Activated CD4-positive, CD25-positive, alpha-beta regulatory T cell (primary cell): ENCODE results near the gene LYRM2.

Source experiments
- DNase-seq, 4 experiments: peaks; one replicate each; lab custom pipeline; 2025; lab: John Stamatoyannopoulos, UW

The LYRM2 gene

DNA sequence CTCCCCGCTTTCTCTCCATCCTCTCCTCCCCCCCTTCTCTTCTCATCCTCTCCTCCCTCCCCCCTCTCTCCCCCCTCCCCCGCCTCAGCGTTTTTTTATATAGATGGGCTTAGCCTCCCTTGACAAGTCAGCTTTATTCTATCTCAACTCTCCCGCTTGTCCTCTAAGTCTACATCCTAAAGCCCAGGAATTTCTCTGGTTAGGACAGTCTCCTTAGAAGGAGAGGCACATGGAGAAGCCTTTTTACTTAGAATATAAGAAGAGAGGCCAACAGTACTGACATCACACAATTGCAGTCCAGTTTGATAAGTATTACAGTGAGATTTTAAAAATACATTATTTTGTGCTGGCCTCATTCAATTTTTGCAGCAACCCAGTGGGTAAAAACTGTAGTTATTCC is 83.5 kb downstream of the LYRM2 start:
- DNase-seq = no peak

DNA sequence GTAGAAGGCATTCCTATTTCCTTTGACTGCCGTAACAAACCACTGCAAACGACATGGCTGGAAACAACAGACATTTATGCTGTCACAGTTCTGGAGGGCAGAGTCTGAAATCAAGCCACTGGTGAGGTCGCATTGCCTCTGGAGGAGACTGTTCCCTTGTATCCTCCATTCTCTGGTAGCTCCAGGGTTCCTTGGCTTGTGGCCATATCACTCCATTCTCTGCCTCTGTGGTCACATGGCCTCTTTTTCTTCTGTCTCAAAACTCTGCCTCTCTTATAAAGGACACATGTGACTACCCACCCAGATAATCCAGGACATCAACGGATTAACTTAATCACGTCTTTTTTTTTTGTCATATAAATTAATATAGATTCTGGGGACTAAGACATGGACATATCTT is 84.4 kb downstream of the LYRM2 start:
- no peak for DNase-seq

GRCh38 chr6:89553431-89553830 is 85.1 kb downstream of the LYRM2 start:
- no peak for DNase-seq

DNA sequence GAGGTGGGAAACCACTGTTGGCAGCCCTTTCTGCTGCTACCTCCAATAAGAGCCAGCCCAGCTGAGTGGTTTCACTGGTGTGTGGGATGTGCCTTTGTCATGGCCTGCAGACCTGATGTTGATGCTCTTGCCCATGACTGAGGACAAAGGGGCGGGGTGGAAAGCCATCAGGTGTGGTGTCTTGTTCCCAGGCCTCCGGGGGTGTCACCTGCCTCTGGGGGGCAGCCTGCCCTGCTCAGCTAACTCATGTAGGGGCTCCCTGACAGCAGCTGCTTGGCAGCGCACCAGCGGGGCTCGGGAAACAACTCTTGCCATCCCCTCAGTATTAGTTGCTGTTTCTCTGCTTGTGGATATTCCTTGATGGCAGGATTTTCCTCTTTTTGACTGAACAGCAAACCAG is 91.3 kb downstream of the LYRM2 start:
- DNase-seq = no peak

GRCh38 chr6:89542866-89543265 is 95.7 kb downstream of the LYRM2 start:
- no peak for DNase-seq

DNA sequence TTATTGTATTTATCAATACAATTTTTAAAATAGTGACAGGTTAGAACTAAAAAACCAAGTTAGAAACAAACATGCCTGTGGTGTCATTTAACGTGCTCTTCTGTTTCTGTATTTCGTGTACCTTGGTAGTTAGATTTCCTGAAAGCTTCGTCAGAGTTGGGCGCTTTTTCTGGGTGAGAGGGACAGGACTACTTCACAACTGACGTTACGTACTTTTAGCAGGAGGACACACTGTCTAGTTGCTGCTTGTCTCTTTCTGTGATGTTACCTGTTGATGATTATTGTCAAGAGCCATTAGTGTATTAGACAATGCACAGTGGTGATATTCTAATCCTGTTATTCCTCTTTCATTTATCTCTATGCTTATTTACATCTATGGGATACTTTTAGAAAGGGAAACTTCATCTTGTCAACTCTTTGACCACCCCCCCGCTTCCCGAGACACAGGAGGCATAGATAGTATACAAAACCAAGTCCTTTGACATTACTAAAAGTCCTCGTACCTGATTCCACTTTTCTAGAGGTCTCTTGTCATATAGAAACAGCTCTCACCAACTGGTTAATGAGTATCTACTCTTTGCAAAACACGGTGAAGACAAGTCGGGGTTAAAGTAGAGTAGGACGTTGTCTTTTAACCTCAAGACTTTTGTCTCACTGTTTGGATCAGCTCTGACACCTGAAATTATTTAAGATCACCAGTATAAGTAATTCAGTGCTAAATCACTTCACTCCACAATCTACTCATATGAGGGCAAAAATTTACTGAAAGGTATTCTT is 96.3 kb downstream of the LYRM2 start:
- DNase-seq = no peak

GRCh38 chr6:89539779-89540178 is 98.8 kb downstream of the LYRM2 start:
- no peak for DNase-seq

DNA sequence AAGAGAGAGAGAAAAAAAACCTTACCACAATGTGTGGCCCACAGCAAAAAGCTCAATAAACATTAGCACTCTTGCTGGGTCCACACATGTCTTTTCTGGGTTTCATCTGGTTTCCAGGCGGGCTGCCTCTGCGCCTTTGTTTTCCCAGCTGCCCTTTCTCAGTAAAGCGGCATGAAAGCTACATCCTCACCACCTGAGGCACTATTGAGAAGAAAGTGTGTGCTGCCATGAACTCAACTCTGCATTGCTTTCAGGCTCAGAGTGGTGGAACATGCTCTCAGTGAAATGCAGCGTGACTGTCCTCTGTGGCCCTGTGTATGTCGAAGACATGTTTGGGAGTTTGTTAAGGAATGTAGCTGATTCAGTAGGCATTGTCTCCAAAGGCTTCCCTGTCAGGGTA is 102.3 kb downstream of the LYRM2 start:
- no peak for DNase-seq

DNA sequence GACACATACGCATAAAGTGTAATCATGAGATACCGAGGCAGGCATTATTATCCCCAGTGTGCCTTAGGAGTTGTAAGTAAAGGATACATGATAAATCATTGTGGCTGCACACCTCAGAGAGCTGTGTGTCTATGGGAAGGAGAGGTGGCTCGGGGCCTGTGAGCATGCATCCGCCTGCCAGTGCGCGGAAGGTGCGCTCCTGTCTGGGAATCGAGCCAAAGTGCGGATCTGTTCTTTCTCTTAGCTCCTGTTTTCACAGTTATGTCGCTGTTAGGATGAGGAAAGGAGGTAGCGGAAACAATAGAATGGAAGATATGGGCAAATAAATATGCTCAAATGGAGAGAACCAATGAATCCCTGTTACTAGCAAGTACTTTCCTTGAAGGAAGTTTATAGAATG is 107.6 kb downstream of the LYRM2 start:
- DNase-seq = no peak

GRCh38 chr6:89528866-89529265 is 109.7 kb downstream of the LYRM2 start:
- DNase-seq = no peak

DNA sequence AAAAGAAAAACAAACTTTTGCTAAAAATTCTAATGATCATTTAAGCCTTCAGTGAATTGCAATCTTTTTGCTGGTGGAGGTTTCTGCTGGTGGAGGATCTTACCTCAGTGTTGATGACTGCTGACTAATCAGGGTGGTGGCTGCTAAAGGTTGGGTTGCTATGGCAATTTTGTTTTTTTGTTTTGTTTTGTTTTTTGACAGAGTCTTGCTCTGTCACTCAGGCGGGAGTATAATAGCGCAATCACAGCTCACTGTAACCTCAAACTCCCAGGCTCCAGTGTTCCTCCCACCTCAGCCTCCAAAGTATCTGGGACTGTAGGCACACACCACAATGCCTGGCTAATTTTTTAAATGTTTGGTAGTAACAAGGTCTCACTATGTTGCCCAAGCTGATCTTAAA is 110.9 kb downstream of the LYRM2 start:
- no peak for DNase-seq

- DNase-seq = no peak
Measured at GRCh38 chr6:89526563-89526869, 112.0 kb downstream of the LYRM2 start.

DNA sequence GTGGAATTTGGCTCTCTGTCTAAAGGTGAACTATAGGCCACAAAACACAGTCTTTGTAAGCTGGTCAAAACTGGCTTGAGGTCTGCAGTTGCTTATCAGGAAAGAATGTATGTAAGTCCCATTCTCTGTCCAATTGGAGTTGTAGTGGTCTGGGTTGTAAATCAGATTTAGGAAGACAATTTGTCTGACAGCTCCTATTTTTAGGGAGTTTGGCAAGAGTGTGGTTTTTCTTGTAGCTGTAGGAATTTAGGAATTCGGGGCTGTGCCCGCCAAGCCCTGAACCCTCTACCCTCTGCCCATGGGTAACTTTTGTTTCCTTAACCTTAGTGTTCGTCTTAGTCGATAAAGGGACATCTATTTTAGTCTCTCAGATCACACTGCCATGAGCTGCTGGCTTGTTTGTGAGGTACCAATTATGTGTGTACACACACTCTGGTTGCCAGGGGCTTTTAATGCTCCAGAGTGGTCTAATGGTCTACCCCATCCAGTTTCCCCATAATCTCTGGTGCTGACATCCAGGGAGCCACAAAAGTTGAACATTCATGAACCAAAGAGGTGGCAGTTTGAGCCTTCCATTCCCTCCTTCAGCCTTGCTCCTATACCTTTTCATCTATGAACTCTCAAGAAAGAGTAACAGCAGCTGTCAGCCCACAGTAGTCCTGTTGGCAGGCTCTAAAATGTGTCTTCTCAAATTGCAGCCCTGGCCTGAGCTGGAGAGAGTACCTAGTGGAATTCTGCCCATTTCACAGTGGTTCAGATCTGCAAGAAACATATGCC is 112.6 kb downstream of the LYRM2 start:
- no peak for DNase-seq

GRCh38 chr6:89522778-89523177 is 115.8 kb downstream of the LYRM2 start:
- no peak for DNase-seq

DNA sequence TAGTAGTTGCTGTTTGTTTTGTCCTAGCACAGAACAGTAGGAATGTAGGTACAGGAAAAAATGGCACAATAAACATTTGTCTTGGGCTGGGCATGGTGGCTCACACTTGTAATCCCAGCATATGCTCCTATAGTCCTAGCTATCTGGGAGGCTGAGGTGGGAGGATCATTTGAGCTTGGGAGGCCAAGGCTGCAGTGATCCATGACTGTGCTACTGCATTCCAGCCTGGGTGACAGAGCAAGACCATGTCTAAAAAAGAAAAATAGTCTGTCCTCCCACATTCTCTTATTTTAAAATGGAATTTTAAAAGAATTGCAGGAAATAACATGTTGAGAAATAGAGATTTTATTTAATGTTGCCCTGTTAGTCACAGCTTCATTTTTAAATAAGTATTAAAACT is 117.8 kb downstream of the LYRM2 start:
- DNase-seq = no peak

DNA sequence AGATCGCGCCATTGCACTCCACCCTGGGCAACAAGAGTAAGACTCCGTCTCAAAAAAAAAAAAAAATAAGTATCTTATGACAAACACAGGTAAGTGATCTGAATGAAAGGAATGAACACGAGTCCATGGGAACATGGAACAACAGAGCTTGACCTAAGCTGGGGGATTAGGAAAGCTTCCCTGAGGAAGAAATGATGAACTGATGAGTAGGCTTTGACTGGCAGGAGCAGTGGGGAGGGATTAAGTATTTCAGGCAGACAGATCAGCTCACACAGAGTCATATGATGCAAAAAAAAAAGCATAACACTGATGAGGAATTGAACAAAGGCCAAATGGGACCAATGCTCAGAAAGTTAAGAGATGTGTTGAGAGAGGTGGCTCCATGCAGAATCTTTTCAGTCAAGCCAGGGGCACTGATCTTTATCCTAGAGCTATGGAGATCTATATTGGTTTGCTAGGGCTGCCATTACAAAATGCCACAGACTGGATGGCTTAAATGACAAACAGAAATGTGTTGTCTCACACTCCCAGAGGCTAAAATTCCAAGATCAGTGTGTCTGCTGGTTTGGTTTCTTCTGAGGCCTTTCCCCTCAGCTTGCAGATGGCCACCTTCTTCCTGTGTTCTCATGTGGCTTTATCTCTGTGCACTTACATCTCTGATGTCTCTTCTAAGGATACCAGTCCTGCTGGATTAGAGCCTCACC is 120.0 kb downstream of the LYRM2 start:
- DNase-seq = no peak
